K562 (cell line): ENCODE data around the gene CEP350. TPM values are rescaled to one million over a fixed set of nuclear protein-coding genes. Genes with fewer than 3 reads are reported as not detected.

Source experiments
- CTCFL ChIP-seq: IDR thresholded peaks from 2 replicates; pipeline ENCODE4 v1.6.1; 2011; ENCODE audit warnings: borderline replicate concordance, low read depth, mild to moderate bottlenecking, moderate library complexity, low read length; ENCODE audit not compliant: insufficient read depth, poor library complexity, severe bottlenecking
- FOXM1 ChIP-seq, 2 experiments: fragments of 450-650 bp in 1 of 2; sonication (generic) in 1 of 2; formaldehyde crosslinking in 1 of 2; IDR thresholded peaks; 2 replicates each; pipeline versions ENCODE4 v1.6.1 to v1.9.0; 2017 to 2022; ENCODE audit warnings: low read depth in 2 of 2, mild to moderate bottlenecking in 2 of 2, missing genetic modification reagents in 1 of 2, moderate library complexity in 1 of 2
- HNRNPL ChIP-seq: fragments of 200-400 bp; formaldehyde crosslinking; IDR thresholded peaks from 2 replicates; pipeline ENCODE4 v1.6.1; 2017; ENCODE audit warnings: low read depth, mild to moderate bottlenecking, low read length
- MYNN ChIP-seq, 2 experiments: sonication (generic); formaldehyde crosslinking in 1 of 2; IDR thresholded peaks; 2 replicates each; pipeline versions ENCODE4 v1.5.0 to v1.6.1; 2016 to 2020; ENCODE audit warnings: antibody characterized with exemption in 1 of 2, missing genetic modification reagents in 1 of 2
- ZBTB12 ChIP-seq: fragments of 250-450 bp; sonication (Bioruptor Pico); IDR thresholded peaks from 2 replicates; pipeline ENCODE4 v1.4.0; 2020
- ZBTB7A ChIP-seq: IDR thresholded peaks from 2 replicates; pipeline ENCODE4 v1.6.1; 2011; ENCODE audit warnings: low read depth, mild to moderate bottlenecking, low read length, moderate library complexity, borderline replicate concordance; ENCODE audit not compliant: control insufficient read depth
- ZNF3 ChIP-seq: fragments of 250-450 bp; sonication (Bioruptor Pico); IDR thresholded peaks from 2 replicates; pipeline ENCODE4 v1.5.0; 2021; ENCODE audit warnings: mild to moderate bottlenecking, moderate library complexity
- polyA plus RNA-seq, 8 experiments: library from polyadenylated mRNA; depleted of rRNA in 4 of 8; stranded (reverse) in 5 of 8; unstranded in 3 of 8; fragments of >200 nt; fragmentation: Nextera tagmentation in 2 of 8; fragmentation: Illumina TruSeq in 1 of 8; extraction: Ambion mirVana in 2 of 8; extraction: Trizol in 1 of 8; gene quantifications; 2 replicates each; pipeline versions ENCODE4 v1.2.1 to v1.2.3, GENCODE V29; 2011 to 2014; ENCODE audit warnings: inconsistent platforms in 1 of 8, missing spikeins in 1 of 8
- total RNA-seq, 7 experiments: library from RNA; depleted of rRNA in 6 of 7; stranded (reverse); fragments of >200 nt in 6 of 7; fragmentation: Illumina TruSeq in 2 of 7; extraction: Trizol in 2 of 7; gene quantifications; 2 replicates each; pipeline versions ENCODE4 v1.2.1 to v1.2.3, GENCODE V29; 2011 to 2021; ENCODE audit warnings: low replicate concordance in 1 of 7

Gene CEP350
- total and polyA plus RNA-seq, 9 of the 15 experiments (the other 6 are each of a cell fraction or from before 2014, with no cell fraction given) = 8.3 to 64.3 (median 28.0) TPM

GRCh38 chr1:179953974-179954492, 577 bp upstream of the CEP350 start (continued):
- no peak for TF ChIP-seq CTCFL
- TF ChIP-seq ZNF3 (CRISPR knock-in tag) = no peak
- TF ChIP-seq ZBTB12 = peak; percentile 52; the same call in 1 of the 2 replicates
- no peak for TF ChIP-seq ZBTB7A
- no peak; the same call in 1 of the 2 replicates for TF ChIP-seq HNRNPL
- TF ChIP-seq FOXM1 (IDR thresholded peaks at IDR 0.05; ENCODE audit: low read depth) = peak; percentile 72
- no peak for TF ChIP-seq FOXM1 (CRISPR knock-in tag; IDR thresholded peaks at IDR 0.05; ENCODE audit: low read depth)
- no peak for TF ChIP-seq MYNN (IDR thresholded peaks at IDR 0.05)
- TF ChIP-seq MYNN (CRISPR knock-in tag; IDR thresholded peaks at IDR 0.05) = no peak
- TF ChIP-seq, all 486 proteins: peak for 78
